ENCODE measurements around the gene ROR2. TPM values are rescaled to one million over a fixed set of nuclear protein-coding genes. Genes with fewer than 3 reads are reported as not detected.

Gene ROR2
- polyA plus RNA-seq, 3 donors: not detected

GRCh38 chr9:91884153-91884552 is 65.9 kb downstream of the ROR2 start:
- peaks cover 0 to 4% (median 0%) of the 10 kb centered on the region in 7 donors for H3K9me3 Mint-ChIP-seq
- H3K9me3 ChIP-seq (replicated peaks in 1 of 2; ENCODE audit: control insufficient read depth in 1 of 2, insufficient read depth in 1 of 2, low read length in 2 of 2): no peaks in the 10 kb centered on the region
- no peak overlapping the region for H3K9ac ChIP-seq (ENCODE audit: insufficient read depth, low read length, poor library complexity, severe bottlenecking)
- no peaks in the 10 kb centered on the region for H3K79me2 ChIP-seq (ENCODE audit: insufficient read depth, low read length)
- TF ChIP-seq CTCF (IDR thresholded peaks at IDR 0.05): no peak
- no peaks in the 10 kb centered on the region for H4K20me1 ChIP-seq (ENCODE audit: insufficient read depth, low read length)
- no peak overlapping the region for H3K4me2 ChIP-seq (replicated peaks; ENCODE audit: extremely low read depth, low read length, poor library complexity, severe bottlenecking)
- no peak for DNase-seq
- intact Hi-C loops (cut with micrococcal nuclease): no loop called here
- H3K4me3 ChIP-seq (replicated peaks in 1 of 3; ENCODE audit: low read depth in 2 of 3, low read length in 3 of 3): no peak overlapping the region
- no peak overlapping the region for H3K27ac ChIP-seq (ENCODE audit: low read depth in 1 of 2, low read length in 2 of 2)
- no peak overlapping the region for H3K27ac Mint-ChIP-seq
- H3K4me1 ChIP-seq (ENCODE audit: control insufficient read depth in 1 of 2, insufficient read depth in 2 of 2, low read length in 2 of 2): no peaks in the 10 kb centered on the region
- no peak overlapping the region for H3K4me3 Mint-ChIP-seq
- H3K36me3 Mint-ChIP-seq: no peaks in the 10 kb centered on the region
- H3K36me3 ChIP-seq (replicated peaks in 1 of 2; ENCODE audit: control insufficient read depth in 1 of 2, insufficient read depth in 2 of 2, low read length in 2 of 2): no peaks in the 10 kb centered on the region
- peaks cover 0 to 5% of the 10 kb centered on the region in 2 donors for H3K27me3 ChIP-seq (ENCODE audit: control insufficient read depth in 2 of 2, insufficient read depth in 2 of 2, low read length in 2 of 2)
- H2AFZ ChIP-seq (ENCODE audit: insufficient read depth, low read depth, low read length, poor library complexity, severe bottlenecking): no peak overlapping the region
- H3K27me3 Mint-ChIP-seq (ENCODE audit: low read depth in 3 of 3): peaks cover 12 to 26% (median 18%) of the 10 kb centered on the region in 3 donors
- H3K4me1 Mint-ChIP-seq: peaks cover 3% of the 10 kb centered on the region
- WGBS (ENCODE audit: insufficient coverage): no CpG with 5 or more reads among the region's 1 CpG

- intact Hi-C loops (cut with micrococcal nuclease): no loop called here
- H3K27ac ChIP-seq (ENCODE audit: low read depth in 1 of 2, low read length in 2 of 2): no peak overlapping the region
- H3K4me2 ChIP-seq (replicated peaks; ENCODE audit: extremely low read depth, low read length, poor library complexity, severe bottlenecking): no peak overlapping the region
- H3K4me1 ChIP-seq (ENCODE audit: control insufficient read depth in 1 of 2, insufficient read depth in 2 of 2, low read length in 2 of 2): no peaks in the 10 kb centered on the region
- no peak overlapping the region for H3K9ac ChIP-seq (ENCODE audit: insufficient read depth, low read length, poor library complexity, severe bottlenecking)
- Mint-ChIP-seq H3K36me3 (no peaks in the 10 kb centered on the region), H3K4me3 (no peak overlapping the region), H3K9me3 (peaks cover 0 to 4% (median 0%) of the 10 kb centered on the region in 7 donors), H3K27me3 (ENCODE audit: low read depth in 3 of 3) (peaks cover 12 to 26% (median 19%) of the 10 kb centered on the region in 3 donors), H3K4me1 (peaks cover 3% of the 10 kb centered on the region), H3K27ac (no peak overlapping the region)
- H3K27me3 ChIP-seq (ENCODE audit: control insufficient read depth in 2 of 2, insufficient read depth in 2 of 2, low read length in 2 of 2): peaks cover 0 to 5% of the 10 kb centered on the region in 2 donors
- TF ChIP-seq CTCF (IDR thresholded peaks at IDR 0.05): no peak
- DNase-seq: no peak
- H3K4me3 ChIP-seq (replicated peaks in 1 of 3; ENCODE audit: low read depth in 2 of 3, low read length in 3 of 3): no peak overlapping the region
- H3K9me3 ChIP-seq (replicated peaks in 1 of 2; ENCODE audit: control insufficient read depth in 1 of 2, insufficient read depth in 1 of 2, low read length in 2 of 2): no peaks in the 10 kb centered on the region
- no peaks in the 10 kb centered on the region for H3K79me2 ChIP-seq (ENCODE audit: insufficient read depth, low read length)
- H4K20me1 ChIP-seq (ENCODE audit: insufficient read depth, low read length): no peaks in the 10 kb centered on the region
- H2AFZ ChIP-seq (ENCODE audit: insufficient read depth, low read depth, low read length, poor library complexity, severe bottlenecking): no peak overlapping the region
- WGBS (ENCODE audit: insufficient coverage): 100% methylated on average over 1 of the region's 3 CpGs
- no peaks in the 10 kb centered on the region for H3K36me3 ChIP-seq (replicated peaks in 1 of 2; ENCODE audit: control insufficient read depth in 1 of 2, insufficient read depth in 2 of 2, low read length in 2 of 2)
These were observed 66.5 kb downstream of the ROR2 start for GRCh38 chr9:91883503-91883902.
